ENCODE data around the gene KPRP. TPM values are rescaled to one million over a fixed set of nuclear protein-coding genes. Genes with fewer than 3 reads are reported as not detected.

KPRP gene, protein sequence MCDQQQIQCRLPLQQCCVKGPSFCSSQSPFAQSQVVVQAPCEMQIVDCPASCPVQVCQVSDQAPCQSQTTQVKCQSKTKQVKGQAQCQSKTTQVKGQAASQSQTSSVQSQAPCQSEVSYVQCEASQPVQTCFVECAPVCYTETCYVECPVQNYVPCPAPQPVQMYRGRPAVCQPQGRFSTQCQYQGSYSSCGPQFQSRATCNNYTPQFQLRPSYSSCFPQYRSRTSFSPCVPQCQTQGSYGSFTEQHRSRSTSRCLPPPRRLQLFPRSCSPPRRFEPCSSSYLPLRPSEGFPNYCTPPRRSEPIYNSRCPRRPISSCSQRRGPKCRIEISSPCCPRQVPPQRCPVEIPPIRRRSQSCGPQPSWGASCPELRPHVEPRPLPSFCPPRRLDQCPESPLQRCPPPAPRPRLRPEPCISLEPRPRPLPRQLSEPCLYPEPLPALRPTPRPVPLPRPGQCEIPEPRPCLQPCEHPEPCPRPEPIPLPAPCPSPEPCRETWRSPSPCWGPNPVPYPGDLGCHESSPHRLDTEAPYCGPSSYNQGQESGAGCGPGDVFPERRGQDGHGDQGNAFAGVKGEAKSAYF
- not detected for polyA plus RNA-seq (2012; ENCODE audit: insufficient read depth, insufficient read length)

DNA sequence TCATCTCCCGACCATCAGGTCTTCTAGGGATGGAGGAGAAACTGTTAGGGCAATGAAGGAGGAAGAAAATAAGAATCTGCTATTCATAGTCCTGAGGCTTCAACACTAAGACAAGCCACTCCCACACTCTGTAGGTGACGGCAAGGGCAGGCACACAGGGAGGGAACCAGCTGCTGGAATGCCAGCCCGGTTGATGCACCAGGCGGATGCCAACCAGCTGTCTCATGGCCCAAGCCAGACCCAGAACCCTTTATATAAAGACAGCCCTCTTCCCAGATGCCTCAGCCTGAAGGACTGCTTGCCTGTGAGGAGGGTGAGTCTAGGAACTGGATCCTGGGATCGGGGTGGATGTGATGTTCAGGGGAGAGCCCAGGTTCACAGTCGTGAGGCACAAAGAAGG, at the start of gene KPRP:
TSS of gene KPRP (plus strand) at position 279 of the 400 bp plus-strand sequence. CDS start 1,564 bp downstream, outside the sequence.
- no peak for DNase-seq (ENCODE audit: low read depth, low spot score)
- H3K4me3 ChIP-seq (ENCODE audit: low read length): no peak within 1 kb of the TSS

DNA sequence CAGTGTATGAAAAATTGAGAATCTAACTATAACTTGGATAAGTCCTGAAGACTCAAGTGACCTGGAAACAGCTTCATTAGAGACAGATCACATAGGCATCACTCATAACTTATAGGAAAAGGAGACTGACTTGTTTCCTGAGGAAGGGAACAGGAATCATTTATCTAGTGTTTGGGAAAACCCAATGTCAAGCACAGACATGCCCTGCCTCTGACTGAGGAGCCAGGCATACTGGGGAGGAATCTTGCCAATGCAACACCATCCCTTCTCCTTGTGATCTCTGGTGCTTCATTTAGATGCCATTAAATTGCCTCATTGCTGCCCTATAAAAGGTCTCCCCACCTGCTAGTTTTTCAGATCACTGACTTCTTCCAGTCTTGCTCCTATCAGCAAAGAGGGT, 39.6 kb upstream of the KPRP start:
- no peak overlapping the region for H3K4me3 ChIP-seq (ENCODE audit: low read length)
- DNase-seq (ENCODE audit: low read depth, low spot score): no peak

DNA sequence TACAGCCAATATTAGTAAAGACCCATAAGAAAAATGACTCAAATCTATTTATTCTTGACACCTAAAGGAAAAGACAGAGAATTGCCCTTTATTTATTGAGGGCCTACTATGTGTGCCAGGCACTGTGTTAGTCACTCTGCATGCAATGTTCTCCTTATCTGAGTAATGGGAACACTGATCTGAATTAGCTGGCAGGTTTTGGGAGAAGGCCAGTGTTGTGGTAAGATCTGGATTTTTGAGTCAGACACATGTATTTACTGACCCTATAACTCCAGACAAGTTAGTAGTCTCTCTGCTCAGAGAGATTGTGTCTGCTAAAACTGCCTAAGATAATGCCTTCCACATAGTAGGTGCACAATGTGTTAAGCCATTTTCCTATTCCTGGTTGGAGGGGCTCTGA, 32.6 kb upstream of the KPRP start:
- H3K4me3 ChIP-seq (ENCODE audit: low read length): no peak overlapping the region
- DNase-seq (ENCODE audit: low read depth, low spot score): no peak

DNA sequence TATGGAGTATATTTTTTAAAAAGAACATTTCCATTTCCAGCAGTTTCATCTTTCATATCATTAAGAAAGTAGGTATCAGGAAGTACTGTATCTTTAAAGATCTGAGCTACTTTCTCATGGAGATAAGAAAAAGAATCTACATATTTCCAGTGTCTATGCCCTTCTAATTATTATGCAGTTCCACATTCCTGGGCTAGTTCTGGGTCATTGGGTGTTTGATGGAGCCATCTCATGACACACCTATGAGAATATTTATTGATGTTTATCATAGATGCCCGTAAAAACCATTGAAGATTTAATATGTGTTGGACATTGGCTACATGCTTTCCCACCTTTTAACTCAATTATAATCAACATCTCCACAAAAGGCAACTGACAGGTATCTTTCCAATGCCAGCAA, 28.8 kb upstream of the KPRP start:
- no peak for DNase-seq (ENCODE audit: low read depth, low spot score)
- no peak overlapping the region for H3K4me3 ChIP-seq (ENCODE audit: low read length)

DNA sequence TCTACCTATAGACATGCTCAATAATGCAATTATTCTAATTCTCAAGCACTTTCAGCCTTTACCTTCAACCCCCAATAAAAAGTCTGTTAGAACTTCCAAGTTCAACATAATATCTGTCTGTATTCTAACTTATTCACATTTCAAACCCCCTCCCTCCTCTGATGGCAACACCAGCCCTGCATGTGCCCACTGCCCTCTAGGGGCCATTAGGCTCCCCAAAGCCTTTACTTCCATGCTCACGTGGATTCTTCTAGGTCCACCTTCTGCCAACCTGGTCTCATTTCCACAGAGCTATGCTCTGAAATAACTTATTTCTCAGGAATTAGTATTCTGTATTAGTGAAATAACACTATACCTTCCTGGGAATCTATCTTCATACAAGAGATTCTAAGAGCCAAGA, 22.2 kb upstream of the KPRP start:
- no peak for DNase-seq (ENCODE audit: low read depth, low spot score)
- H3K4me3 ChIP-seq (ENCODE audit: low read length): no peak overlapping the region

DNA sequence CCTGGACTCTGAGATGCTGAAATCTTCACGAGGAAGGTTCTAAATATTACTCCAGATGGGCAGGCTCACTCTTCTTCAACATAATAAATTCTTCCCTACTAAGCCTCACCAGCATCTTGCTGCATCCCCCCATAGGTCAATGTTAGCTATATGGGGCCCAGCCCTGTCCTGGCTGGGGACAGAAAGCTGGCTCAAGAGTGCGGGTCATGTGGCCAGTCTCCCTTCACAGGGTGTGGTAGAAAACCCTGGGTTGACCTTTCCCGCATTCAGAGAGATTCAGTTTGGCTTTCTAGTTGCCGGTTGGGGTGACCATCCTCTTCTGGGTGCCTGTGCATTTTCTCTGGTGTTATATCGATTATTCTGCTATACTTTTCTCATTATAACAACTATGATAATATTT, 19.8 kb upstream of the KPRP start:
- no peak for DNase-seq (ENCODE audit: low read depth, low spot score)
- H3K4me3 ChIP-seq (ENCODE audit: low read length): no peak overlapping the region

DNA sequence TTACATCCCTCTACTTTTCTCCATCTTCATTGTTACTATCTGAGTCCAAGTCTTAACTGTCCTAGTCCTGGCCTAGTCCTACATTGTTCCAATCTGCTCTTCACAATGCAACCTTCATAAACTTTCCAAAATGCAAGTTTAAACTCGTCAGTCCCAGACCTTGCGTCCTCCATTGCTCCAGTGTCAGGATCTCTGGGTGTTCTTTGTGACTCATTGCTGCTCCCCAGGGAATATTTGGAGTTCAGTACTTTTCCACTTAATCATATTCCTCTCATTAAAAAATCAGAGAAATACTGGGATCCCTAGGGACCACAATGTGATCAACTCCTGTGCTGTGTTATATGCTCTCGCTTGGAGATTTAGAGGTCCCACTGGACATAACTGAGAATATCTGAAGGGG, 18.0 kb upstream of the KPRP start:
- DNase-seq (ENCODE audit: low read depth, low spot score): no peak
- H3K4me3 ChIP-seq (ENCODE audit: low read length): no peak overlapping the region

DNA sequence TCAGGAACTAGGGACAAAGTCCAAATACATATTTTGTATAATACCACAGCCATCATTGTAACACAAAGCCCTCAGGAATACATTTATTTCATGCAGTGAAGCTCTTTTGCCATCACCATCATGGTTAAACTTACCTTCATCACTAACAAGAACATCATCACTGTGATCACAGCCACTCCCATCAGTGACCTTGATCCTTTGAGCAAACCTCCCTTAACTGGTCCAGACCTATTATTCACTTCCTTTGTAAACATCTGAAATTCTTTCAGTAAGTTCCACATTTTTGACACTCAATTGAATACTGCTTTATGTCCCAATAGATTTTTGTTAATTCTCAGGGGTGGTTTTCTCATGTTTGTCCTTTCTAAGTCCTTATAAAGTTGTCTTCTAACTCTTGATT, 16.2 kb upstream of the KPRP start:
- H3K4me3 ChIP-seq (ENCODE audit: low read length): no peak overlapping the region
- no peak for DNase-seq (ENCODE audit: low read depth, low spot score)

DNA sequence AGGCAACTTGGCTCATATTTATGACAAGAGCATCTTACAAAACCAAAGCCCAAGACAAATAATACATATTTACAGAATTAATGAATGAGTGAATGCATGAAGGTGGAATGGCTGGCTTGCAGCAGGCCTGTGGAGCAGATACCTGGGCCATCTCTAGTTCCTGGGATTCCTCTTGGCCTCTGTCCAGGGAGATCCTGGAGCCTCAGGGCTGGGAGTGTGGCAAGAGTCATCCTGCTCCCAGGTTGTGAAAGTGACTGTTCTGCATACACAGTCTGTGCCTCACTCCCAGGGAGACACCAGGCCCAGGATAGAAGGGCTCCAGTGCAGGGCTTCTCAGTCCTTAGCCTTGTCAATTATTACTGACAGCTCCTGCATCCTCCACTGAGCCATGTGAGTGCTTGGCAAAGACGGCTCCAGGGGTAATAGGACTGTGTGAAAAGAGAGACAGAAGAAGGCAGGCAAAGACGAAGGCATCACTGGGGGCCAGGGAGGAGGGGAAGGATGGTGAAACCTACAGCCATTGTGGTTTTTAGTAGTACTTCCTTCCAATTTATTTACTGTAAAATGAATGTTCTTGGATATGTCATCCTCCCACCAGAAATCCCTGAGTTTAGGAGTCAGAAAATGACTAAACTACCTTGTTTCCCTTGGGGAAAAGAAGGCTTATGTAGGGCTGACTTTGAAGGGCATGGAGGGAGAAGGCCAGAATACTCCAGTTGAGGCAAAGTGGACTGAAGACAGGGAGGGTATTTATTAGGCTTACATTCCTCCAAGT, 14.3 kb upstream of the KPRP start:
- H3K4me3 ChIP-seq (ENCODE audit: low read length): no peak overlapping the region
- DNase-seq (ENCODE audit: low read depth, low spot score): no peak

DNA sequence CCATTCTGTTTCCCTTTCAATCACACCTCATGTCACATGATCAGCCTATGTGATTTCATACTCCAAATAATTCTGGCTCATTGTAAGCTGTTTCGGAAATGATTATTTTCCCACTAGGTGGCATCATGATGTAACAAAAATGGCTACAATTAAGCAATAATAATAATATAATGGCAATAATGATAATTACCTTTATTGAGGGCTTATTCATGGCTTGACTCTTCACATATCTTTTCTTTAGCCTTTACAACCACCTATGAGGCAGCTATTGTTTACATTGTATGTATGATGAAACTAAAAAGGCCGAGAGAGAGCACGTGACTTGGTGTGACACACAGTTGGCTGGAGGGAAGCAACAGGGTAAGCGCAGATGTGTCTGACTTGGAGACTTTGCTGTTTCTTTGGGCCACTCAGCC, 12.5 kb upstream of the KPRP start:
- H3K4me3 ChIP-seq (ENCODE audit: low read length): no peak overlapping the region
- peak; percentile 12 for DNase-seq (ENCODE audit: low read depth, low spot score)

DNA sequence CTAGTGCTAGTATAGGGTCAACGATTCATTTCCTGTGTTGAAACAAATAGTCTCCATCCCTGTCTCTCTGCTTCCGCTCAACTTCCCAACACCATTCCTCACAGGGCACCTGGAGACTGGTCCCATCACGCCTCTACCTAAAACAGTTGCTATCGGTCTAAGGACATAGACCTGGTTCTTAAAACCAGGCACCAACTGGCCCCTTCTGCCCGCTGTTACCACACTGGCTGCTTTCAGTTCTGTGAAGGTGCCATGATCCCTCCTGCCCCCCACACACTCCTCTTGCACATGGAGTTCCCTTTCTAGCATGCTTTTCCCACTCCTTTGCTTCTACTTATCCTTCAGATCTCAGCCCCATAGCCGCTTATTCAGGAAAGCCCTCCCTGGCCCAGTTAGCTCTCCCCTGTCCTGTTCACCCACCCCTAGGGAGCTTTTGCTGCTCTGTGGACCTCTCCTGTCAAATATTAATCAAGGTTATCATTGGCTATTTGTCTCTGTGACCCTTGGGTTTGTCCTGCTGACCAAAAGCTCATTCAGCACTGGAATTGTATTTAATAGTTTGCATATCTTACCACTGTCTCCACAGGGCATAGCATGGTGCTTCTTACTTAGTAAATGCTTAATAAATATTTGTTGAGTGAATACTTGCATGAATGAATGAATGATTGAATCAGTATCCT, 11.9 kb upstream of the KPRP start:
- H3K4me3 ChIP-seq (ENCODE audit: low read length): no peak overlapping the region
- no peak for DNase-seq (ENCODE audit: low read depth, low spot score)

DNA sequence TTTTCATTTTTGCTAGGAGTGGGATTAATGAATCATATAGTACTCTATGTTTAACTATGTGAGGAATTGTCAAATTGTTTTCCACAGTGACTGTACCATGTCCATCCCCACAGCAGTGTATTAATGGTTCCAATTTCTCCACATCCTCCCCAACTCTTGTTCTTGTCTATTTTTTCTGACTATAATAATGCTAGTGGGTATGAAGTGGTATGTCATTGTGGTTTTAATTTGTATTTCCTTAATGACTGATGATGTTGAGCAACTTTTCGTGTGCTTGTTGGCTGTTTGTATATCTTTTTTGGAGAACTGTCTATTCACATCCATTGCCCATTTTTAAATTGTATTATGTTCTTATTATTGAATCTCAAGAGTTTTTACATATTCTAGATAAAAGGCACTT, 10.0 kb upstream of the KPRP start:
- H3K4me3 ChIP-seq (ENCODE audit: low read length): no peak overlapping the region
- no peak for DNase-seq (ENCODE audit: low read depth, low spot score)

DNA sequence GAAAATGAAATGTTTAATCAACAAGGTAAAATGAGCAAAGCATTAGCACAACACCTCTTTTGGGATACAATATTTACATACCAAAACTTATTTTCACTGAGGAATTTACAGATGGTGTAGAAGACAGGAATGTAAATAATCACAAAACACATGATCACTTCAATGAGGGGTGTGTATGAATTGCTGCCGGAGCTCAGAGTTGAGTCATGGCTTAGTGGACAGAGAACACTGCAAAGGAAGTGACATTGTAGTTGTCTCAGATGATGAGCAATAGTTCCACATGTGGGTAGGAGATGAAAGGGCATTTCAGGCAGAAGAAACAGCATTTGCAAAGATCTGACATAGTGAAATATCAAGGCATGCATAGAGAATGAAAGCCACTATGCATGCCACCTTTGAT, 5.6 kb upstream of the KPRP start:
- H3K4me3 ChIP-seq (ENCODE audit: low read length): no peak overlapping the region

DNA sequence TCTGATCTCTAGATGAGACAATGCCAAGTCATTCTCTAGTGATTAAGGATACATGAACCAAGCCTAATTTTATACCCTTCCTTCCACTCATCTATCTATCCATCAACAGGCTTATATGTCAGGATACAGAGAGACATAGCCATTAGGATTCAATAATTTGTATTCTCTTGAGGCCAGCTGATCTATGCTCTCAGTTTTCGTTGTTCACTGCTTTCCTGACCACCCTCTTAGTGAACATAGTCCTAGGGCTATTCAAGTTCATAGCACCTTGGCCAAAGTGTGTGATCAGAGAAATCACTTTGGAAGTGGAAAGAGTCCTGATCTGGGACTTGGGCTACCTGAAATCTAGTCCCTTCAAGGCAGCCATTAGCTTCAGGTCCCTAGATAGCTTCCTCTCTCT, 4.2 kb upstream of the KPRP start:
- no peak overlapping the region for H3K4me3 ChIP-seq (ENCODE audit: low read length)
- no peak for DNase-seq (ENCODE audit: low read depth, low spot score)

More for the DNA sequence above, 5.6 kb upstream of the KPRP start:
- DNase-seq (ENCODE audit: low read depth, low spot score): peak; percentile 3

DNA sequence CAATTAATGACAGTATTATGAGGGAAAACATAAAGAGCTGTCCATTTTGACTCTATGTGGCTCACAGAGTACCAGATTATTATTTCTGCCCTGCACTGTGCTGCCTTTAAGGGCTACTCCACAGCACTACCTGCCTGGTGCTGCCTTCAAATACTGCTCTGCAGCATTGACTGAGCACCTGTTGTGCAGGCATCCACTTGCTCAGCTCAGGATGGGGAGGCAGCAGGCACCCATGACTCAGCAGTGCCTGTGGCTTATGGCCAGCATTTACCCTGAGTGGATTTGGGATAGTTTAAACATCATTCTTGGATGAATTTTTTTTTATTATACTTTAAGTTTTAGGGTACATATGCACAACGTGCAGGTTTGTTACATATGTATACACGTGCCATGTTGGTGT, 953 bp upstream of the KPRP start:
- DNase-seq (ENCODE audit: low read depth, low spot score): no peak
- H3K4me3 ChIP-seq (ENCODE audit: low read length): no peak overlapping the region

DNA sequence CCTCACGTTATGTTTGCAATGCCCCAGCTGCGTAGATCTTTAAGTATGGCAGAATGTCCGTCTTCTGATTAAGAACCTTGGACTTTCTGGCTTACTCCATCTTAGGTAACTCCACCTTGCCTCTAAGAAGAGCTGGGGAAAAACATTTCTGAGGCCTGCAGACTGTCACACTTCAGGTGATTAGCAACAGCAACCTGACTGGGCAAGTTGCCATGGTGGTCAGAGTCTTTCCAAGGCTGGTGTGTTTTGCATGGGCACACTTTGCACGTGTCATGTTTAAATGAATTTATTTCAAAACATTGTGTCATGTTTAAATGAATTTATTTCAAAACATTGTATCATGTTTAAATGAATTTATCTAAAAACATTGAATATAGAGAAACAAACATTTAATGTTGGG, 811 bp downstream of the KPRP start:
- H3K4me3 ChIP-seq (ENCODE audit: low read length): no peak overlapping the region
- no peak for DNase-seq (ENCODE audit: low read depth, low spot score)

DNA sequence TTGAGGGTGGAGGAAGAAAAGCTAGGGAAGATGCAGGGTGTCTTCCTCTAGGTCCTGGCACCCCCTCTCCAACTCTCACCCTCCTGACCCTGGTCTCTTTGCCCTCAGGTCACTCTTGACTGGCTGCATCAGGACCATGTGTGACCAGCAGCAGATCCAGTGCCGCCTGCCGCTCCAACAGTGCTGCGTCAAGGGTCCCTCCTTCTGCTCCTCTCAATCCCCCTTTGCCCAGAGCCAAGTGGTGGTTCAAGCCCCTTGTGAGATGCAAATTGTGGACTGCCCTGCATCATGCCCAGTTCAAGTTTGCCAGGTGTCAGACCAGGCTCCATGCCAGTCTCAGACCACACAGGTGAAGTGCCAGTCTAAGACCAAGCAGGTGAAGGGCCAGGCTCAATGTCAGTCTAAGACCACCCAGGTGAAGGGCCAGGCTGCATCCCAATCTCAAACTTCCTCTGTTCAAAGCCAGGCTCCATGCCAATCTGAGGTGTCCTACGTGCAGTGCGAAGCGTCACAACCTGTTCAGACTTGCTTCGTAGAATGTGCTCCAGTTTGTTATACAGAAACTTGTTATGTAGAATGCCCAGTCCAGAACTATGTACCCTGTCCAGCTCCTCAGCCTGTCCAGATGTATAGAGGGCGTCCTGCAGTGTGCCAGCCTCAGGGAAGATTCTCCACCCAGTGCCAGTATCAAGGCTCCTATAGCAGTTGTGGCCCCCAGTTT, 1.8 kb downstream of the KPRP start:
- no peak overlapping the region for H3K4me3 ChIP-seq (ENCODE audit: low read length)
- no peak for DNase-seq (ENCODE audit: low read depth, low spot score)

DNA sequence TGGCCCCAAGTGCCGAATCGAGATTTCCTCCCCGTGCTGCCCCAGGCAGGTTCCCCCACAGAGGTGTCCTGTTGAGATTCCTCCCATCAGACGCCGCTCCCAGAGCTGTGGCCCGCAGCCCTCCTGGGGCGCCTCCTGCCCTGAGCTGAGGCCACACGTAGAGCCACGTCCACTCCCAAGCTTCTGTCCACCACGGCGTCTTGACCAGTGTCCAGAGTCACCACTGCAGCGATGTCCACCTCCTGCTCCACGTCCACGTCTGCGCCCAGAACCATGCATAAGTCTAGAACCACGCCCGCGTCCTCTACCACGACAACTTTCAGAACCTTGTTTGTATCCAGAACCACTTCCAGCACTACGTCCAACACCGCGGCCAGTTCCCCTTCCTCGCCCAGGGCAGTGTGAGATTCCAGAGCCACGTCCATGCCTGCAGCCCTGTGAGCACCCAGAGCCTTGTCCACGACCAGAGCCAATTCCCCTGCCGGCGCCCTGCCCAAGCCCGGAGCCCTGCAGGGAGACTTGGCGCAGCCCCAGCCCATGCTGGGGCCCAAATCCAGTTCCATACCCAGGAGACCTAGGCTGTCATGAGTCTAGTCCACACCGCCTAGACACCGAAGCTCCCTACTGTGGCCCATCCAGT, 2.8 kb downstream of the KPRP start:
- DNase-seq (ENCODE audit: low read depth, low spot score): no peak
- no peak overlapping the region for H3K4me3 ChIP-seq (ENCODE audit: low read length)
